Caco-2 (cell line): ENCODE results near the gene FBN2. TPM values are rescaled to one million over a fixed set of nuclear protein-coding genes. Genes with fewer than 3 reads are reported as not detected.

Experiments
- BruUV-seq: library from RNA; stranded (reverse); fragments of 400-500 nt; replicated peaks from 2 replicates; lab custom pipeline; 2021; lab: Mats Ljungman, UMichigan
- CTCF ChIA-PET: fragments of 300-600 bp; sonication (Branson Sonifier 250); formaldehyde crosslinking; loops from one replicate; lab custom pipeline; 2022; ENCODE audit warnings: antibody characterized with exemption; lab: Charles Lee
- POLR2A ChIA-PET: fragments of 300-600 bp; sonication (Branson Sonifier 250); formaldehyde crosslinking; loops from one replicate; lab custom pipeline; 2022; ENCODE audit warnings: antibody characterized with exemption; lab: Charles Lee
- DNase-seq, 2 experiments: peaks; one replicate each; pipeline versions ENCODE4 v3.0.0 to v3.0.0-alpha.2; 2020 to 2022
- H3K27me3 ChIP-seq: replicated peaks from 2 replicates; pipeline ENCODE4 v1.6.0; 2011; ENCODE audit warnings: low read length; ENCODE audit not compliant: control insufficient read depth, insufficient read depth
- H3K36me3 ChIP-seq: 2 replicates; pipeline ENCODE4 v1.5.1; 2011; ENCODE audit warnings: low read length; ENCODE audit not compliant: control insufficient read depth, insufficient read depth
- H3K4me1 ChIP-seq: fragments of 250-450 bp; sonication (Bioruptor Pico); 2 replicates; pipeline ENCODE4 v1.5.1; 2020; ENCODE audit warnings: mild to moderate bottlenecking
- H3K4me3 ChIP-seq: 2 replicates; pipeline ENCODE4 v1.5.1; 2011; ENCODE audit warnings: low read depth, mild to moderate bottlenecking, control low read depth, low read length
- H3K9me3 ChIP-seq: fragments of 250-450 bp; sonication (Bioruptor Pico); 2 replicates; pipeline ENCODE4 v1.5.1; 2020; ENCODE audit warnings: mild to moderate bottlenecking, moderate library complexity
- H3K27ac Mint-ChIP-seq: one replicate; pipeline ENCODE4 v1.8.0; 2022; ENCODE audit warnings: mixed read lengths; ENCODE audit not compliant: unreplicated experiment
- H3K27me3 Mint-ChIP-seq: one replicate; pipeline ENCODE4 v1.8.0; 2022; ENCODE audit warnings: mixed read lengths; ENCODE audit not compliant: insufficient read depth, unreplicated experiment
- H3K36me3 Mint-ChIP-seq: one replicate; pipeline ENCODE4 v1.8.0; 2022; ENCODE audit warnings: mild to moderate bottlenecking, mixed read lengths; ENCODE audit not compliant: insufficient read depth, unreplicated experiment
- H3K4me1 Mint-ChIP-seq: one replicate; pipeline ENCODE4 v1.8.0; 2022; ENCODE audit warnings: low read depth, mixed read lengths; ENCODE audit not compliant: unreplicated experiment
- H3K4me3 Mint-ChIP-seq: one replicate; pipeline ENCODE4 v1.8.0; 2022; ENCODE audit warnings: mild to moderate bottlenecking, moderate library complexity, mixed read lengths; ENCODE audit not compliant: unreplicated experiment
- H3K9me3 Mint-ChIP-seq: one replicate; pipeline ENCODE4 v1.8.0; 2022; ENCODE audit warnings: mixed read lengths; ENCODE audit not compliant: unreplicated experiment
- CTCF ChIP-seq, 2 experiments: fragments of 200-600 bp in 1 of 2; IDR thresholded peaks; 1 replicate in 1 of 2; 2 replicates in 1 of 2; pipeline versions ENCODE4 v1.5.1 to v1.8.0; 2011 to 2022; ENCODE audit warnings: antibody characterized with exemption in 1 of 2, control low read depth in 1 of 2, inconsistent platforms in 1 of 2, low read depth in 1 of 2, low read length in 1 of 2, mild to moderate bottlenecking in 1 of 2, moderate library complexity in 1 of 2; ENCODE audit not compliant: insufficient read depth in 1 of 2, severe bottlenecking in 1 of 2, unreplicated experiment in 1 of 2
- intact Hi-C: fragments of 100-400 bp; cut with micrococcal nuclease; formaldehyde crosslinking; loops from one replicate; pipeline ENCODE4 v1.10.0; 2022; ENCODE audit not compliant: unreplicated experiment
- total RNA-seq: library from RNA; stranded (reverse); gene quantifications from 2 replicates; pipeline ENCODE4 v1.2.3, GENCODE V29; 2022

The FBN2 gene
- total RNA-seq, 1 experiment from 2014 or later: 0.09 TPM

- no peak for TF ChIP-seq CTCF (IDR thresholded peaks at IDR 0.05; ENCODE audit: insufficient read depth in 1 of 2, low read depth in 1 of 2, low read length in 1 of 2, severe bottlenecking in 1 of 2, unreplicated experiment in 1 of 2)
- Mint-ChIP-seq H3K27ac (no peak overlapping the region), H3K9me3 (no peaks in the 10 kb centered on the region), H3K27me3 (no peaks in the 10 kb centered on the region), H3K36me3 (no peaks in the 10 kb centered on the region), H3K4me1 (no peaks in the 10 kb centered on the region), H3K4me3 (no peak overlapping the region)
- CTCF ChIA-PET: no interaction called here
- Histone ChIP-seq H3K4me3 (no peak overlapping the region), H3K9me3 (no peaks in the 10 kb centered on the region), H3K36me3 (no peaks in the 10 kb centered on the region), H3K4me1 (no peaks in the 10 kb centered on the region), H3K27me3 (no peaks in the 10 kb centered on the region)
- DNase-seq: no peak
- POLR2A ChIA-PET: no interaction called here
- no TSS peak for BruUV-seq
- intact Hi-C loops: no loop called here
Observed at GRCh38 chr5:128252756-128253155, 285.3 kb downstream of the FBN2 start.

GRCh38 chr5:128252196-128252595, 285.8 kb downstream of the FBN2 start:
- Histone ChIP-seq H3K9me3 (no peaks in the 10 kb centered on the region), H3K27me3 (no peaks in the 10 kb centered on the region), H3K4me3 (no peak overlapping the region), H3K36me3 (no peaks in the 10 kb centered on the region), H3K4me1 (no peaks in the 10 kb centered on the region)
- H3K27ac Mint-ChIP-seq: no peak overlapping the region
- H3K9me3 Mint-ChIP-seq: no peaks in the 10 kb centered on the region
- CTCF ChIA-PET: no interaction called here
- DNase-seq: no peak
- intact Hi-C loops: no loop called here
- no peaks in the 10 kb centered on the region for H3K27me3 Mint-ChIP-seq
- H3K4me1 Mint-ChIP-seq: no peaks in the 10 kb centered on the region
- no peak for TF ChIP-seq CTCF (IDR thresholded peaks at IDR 0.05; ENCODE audit: insufficient read depth in 1 of 2, low read depth in 1 of 2, low read length in 1 of 2, severe bottlenecking in 1 of 2, unreplicated experiment in 1 of 2)
- POLR2A ChIA-PET: no interaction called here
- H3K4me3 Mint-ChIP-seq: no peak overlapping the region
- no TSS peak for BruUV-seq
- no peaks in the 10 kb centered on the region for H3K36me3 Mint-ChIP-seq

- no peaks in the 10 kb centered on the region for H3K9me3 Mint-ChIP-seq
- H3K27me3 Mint-ChIP-seq: no peaks in the 10 kb centered on the region
- no peak overlapping the region for H3K4me3 ChIP-seq
- H3K36me3 ChIP-seq: no peaks in the 10 kb centered on the region
- TF ChIP-seq CTCF (IDR thresholded peaks at IDR 0.05; ENCODE audit: insufficient read depth in 1 of 2, low read depth in 1 of 2, low read length in 1 of 2, severe bottlenecking in 1 of 2, unreplicated experiment in 1 of 2): no peak
- no TSS peak for BruUV-seq
- H3K27ac Mint-ChIP-seq: no peak overlapping the region
- no peak overlapping the region for H3K4me3 Mint-ChIP-seq
- no peaks in the 10 kb centered on the region for H3K4me1 Mint-ChIP-seq
- no peaks in the 10 kb centered on the region for H3K27me3 ChIP-seq
- ChIA-PET POLR2A (no interaction called here), CTCF (no interaction called here)
- no peaks in the 10 kb centered on the region for H3K4me1 ChIP-seq
- no peak for DNase-seq
- H3K9me3 ChIP-seq: no peaks in the 10 kb centered on the region
- H3K36me3 Mint-ChIP-seq: no peaks in the 10 kb centered on the region
- intact Hi-C loops: no loop called here
Observed at GRCh38 chr5:128245974-128246373, 292.1 kb downstream of the FBN2 start.
